ENCODE results near the gene DIS3L2. TPM values are rescaled to one million over a fixed set of nuclear protein-coding genes. Genes with fewer than 3 reads are reported as not detected.

The DIS3L2 gene
- total RNA-seq, 1 experiment from 2014 or later = 28.5 TPM

GRCh38 chr2:231987124-231987727 lies 25.7 kb downstream of the DIS3L2 start (continued):
- TF ChIP-seq, protein P1, sequence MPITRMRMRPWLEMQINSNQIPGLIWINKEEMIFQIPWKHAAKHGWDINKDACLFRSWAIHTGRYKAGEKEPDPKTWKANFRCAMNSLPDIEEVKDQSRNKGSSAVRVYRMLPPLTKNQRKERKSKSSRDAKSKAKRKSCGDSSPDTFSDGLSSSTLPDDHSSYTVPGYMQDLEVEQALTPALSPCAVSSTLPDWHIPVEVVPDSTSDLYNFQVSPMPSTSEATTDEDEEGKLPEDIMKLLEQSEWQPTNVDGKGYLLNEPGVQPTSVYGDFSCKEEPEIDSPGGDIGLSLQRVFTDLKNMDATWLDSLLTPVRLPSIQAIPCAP (CRISPR knock-in tag; IDR thresholded peaks at IDR 0.05) = no peak
- TF ChIP-seq, protein P2, sequence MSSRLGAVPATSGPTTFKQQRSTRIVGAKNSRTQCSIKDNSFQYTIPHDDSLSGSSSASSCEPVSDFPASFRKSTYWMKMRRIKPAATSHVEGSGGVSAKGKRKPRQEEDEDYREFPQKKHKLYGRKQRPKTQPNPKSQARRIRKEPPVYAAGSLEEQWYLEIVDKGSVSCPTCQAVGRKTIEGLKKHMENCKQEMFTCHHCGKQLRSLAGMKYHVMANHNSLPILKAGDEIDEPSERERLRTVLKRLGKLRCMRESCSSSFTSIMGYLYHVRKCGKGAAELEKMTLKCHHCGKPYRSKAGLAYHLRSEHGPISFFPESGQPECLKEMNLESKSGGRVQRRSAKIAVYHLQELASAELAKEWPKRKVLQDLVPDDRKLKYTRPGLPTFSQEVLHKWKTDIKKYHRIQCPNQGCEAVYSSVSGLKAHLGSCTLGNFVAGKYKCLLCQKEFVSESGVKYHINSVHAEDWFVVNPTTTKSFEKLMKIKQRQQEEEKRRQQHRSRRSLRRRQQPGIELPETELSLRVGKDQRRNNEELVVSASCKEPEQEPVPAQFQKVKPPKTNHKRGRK (CRISPR knock-in tag; IDR thresholded peaks at IDR 0.05; ENCODE audit: borderline replicate concordance) = no peak
- no peak for TF ChIP-seq EMX1 (CRISPR knock-in tag; IDR thresholded peaks at IDR 0.05)
- no peak for TF ChIP-seq CREM (CRISPR knock-in tag; IDR thresholded peaks at IDR 0.05)
- TF ChIP-seq ZBTB21 (CRISPR knock-in tag; IDR thresholded peaks at IDR 0.05; ENCODE audit: borderline replicate concordance) = no peak
- TF ChIP-seq, protein P3, sequence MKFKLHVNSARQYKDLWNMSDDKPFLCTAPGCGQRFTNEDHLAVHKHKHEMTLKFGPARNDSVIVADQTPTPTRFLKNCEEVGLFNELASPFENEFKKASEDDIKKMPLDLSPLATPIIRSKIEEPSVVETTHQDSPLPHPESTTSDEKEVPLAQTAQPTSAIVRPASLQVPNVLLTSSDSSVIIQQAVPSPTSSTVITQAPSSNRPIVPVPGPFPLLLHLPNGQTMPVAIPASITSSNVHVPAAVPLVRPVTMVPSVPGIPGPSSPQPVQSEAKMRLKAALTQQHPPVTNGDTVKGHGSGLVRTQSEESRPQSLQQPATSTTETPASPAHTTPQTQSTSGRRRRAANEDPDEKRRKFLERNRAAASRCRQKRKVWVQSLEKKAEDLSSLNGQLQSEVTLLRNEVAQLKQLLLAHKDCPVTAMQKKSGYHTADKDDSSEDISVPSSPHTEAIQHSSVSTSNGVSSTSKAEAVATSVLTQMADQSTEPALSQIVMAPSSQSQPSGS (CRISPR knock-in tag; IDR thresholded peaks at IDR 0.05; ENCODE audit: borderline replicate concordance, low read depth) = no peak
- TF ChIP-seq ZNF219 (CRISPR knock-in tag; IDR thresholded peaks at IDR 0.05; ENCODE audit: borderline replicate concordance) = no peak

GRCh38 chr2:231988179-231988866 lies 26.8 kb downstream of the DIS3L2 start:
- no peak for DNase-seq (ENCODE audit: low spot score)
- H3K4me1 Mint-ChIP-seq = peaks cover 49% of the 10 kb centered on the region

DNA sequence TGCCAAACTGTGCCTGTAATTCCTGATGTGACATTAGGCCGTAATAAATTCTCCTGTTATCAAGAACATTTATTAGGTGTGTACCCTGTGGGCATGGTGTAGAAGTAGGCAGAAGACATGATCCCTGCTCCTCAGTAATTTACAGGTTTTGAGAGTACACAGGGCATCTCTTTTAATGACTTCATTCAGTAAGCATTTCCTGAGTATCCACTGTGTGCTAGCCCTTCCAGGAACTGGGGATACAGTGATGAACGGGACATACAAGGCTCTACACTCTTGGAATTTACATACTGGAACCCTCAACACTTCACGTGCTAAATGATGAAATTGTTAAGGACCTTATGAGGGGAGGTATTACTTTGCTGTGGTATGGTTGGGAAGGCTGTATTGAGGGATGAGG lies 30.2 kb downstream of the DIS3L2 start:
- Mint-ChIP-seq H3K9me3 (no peaks in the 10 kb centered on the region), H3K27ac (no peak overlapping the region), H3K4me1 (peaks cover 39% of the 10 kb centered on the region), H3K27me3 (ENCODE audit: low read depth) (no peaks in the 10 kb centered on the region), H3K36me3 (no peaks in the 10 kb centered on the region), H3K4me3 (no peak overlapping the region)
- CTCF ChIA-PET = no interaction called here
- ATAC-seq (no peak), DNase-seq (ENCODE audit: low spot score) (no peak)
- POLR2A ChIA-PET = no interaction called here
- TF ChIP-seq ZNF232 (CRISPR knock-in tag; IDR thresholded peaks at IDR 0.05) (no peak), ZNF263 (CRISPR knock-in tag; IDR thresholded peaks at IDR 0.05; ENCODE audit: low read depth) (no peak), ERG (CRISPR knock-in tag; IDR thresholded peaks at IDR 0.05) (no peak), PRRX2 (CRISPR knock-in tag; IDR thresholded peaks at IDR 0.05) (no peak), NFATC4 (CRISPR knock-in tag; IDR thresholded peaks at IDR 0.05) (no peak), JAZF1 (CRISPR knock-in tag; IDR thresholded peaks at IDR 0.05) (no peak), EMX1 (CRISPR knock-in tag; IDR thresholded peaks at IDR 0.05) (no peak), TCF7 (CRISPR knock-in tag; IDR thresholded peaks at IDR 0.05; ENCODE audit: low read depth) (no peak), TEAD4 (CRISPR knock-in tag; IDR thresholded peaks at IDR 0.05) (no peak), NFYB (CRISPR knock-in tag; conservative IDR thresholded peaks at IDR 0.05; ENCODE audit: low read depth) (no peak)
- TF ChIP-seq, protein P4, sequence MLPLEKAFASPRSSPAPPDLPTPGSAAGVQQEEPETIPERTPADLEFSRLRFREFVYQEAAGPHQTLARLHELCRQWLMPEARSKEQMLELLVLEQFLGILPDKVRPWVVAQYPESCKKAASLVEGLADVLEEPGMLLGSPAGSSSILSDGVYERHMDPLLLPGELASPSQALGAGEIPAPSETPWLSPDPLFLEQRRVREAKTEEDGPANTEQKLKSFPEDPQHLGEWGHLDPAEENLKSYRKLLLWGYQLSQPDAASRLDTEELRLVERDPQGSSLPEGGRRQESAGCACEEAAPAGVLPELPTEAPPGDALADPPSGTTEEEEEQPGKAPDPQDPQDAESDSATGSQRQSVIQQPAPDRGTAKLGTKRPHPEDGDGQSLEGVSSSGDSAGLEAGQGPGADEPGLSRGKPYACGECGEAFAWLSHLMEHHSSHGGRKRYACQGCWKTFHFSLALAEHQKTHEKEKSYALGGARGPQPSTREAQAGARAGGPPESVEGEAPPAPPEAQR (CRISPR knock-in tag; IDR thresholded peaks at IDR 0.05) = no peak

More at GRCh38 chr2:231988179-231988866, 26.8 kb downstream of the DIS3L2 start:
- 0 out of 2 replicates have a peak, but pooled peaks cover 4% of the 10 kb centered on the region for H3K9me3 Mint-ChIP-seq
- H3K27me3 Mint-ChIP-seq (ENCODE audit: low read depth) = no peaks in the 10 kb centered on the region
- no peaks in the 10 kb centered on the region for H3K36me3 Mint-ChIP-seq
- ChIA-PET CTCF (interaction anchor here (0.6 to 0.9 kb wide), 2 partner anchors 86 to 338 kb away, joined by 3 read pairs; no protein-coding TSS in a partner anchor), POLR2A (no interaction called here)
- no peak overlapping the region for H3K4me3 Mint-ChIP-seq
- no peak for ATAC-seq
- TF ChIP-seq HMGA2 (CRISPR knock-in tag; IDR thresholded peaks at IDR 0.05) (no peak), SMAD3 (CRISPR knock-in tag; IDR thresholded peaks at IDR 0.05; ENCODE audit: borderline replicate concordance) (no peak), FOXP1 (CRISPR knock-in tag; IDR thresholded peaks at IDR 0.05; ENCODE audit: borderline replicate concordance) (no peak), NR1H2 (CRISPR knock-in tag; IDR thresholded peaks at IDR 0.05) (no peak), E2F4 (CRISPR knock-in tag; IDR thresholded peaks at IDR 0.05; ENCODE audit: borderline replicate concordance, low read depth) (no peak), MXD4 (CRISPR knock-in tag; IDR thresholded peaks at IDR 0.05; ENCODE audit: borderline replicate concordance) (no peak), ATF1 (CRISPR knock-in tag; IDR thresholded peaks at IDR 0.05) (no peak)
- TF ChIP-seq, protein P3 (CRISPR knock-in tag; IDR thresholded peaks at IDR 0.05; ENCODE audit: borderline replicate concordance, low read depth) = no peak
- peak overlapping the region; percentile 3; the same call in 1 of the 2 replicates for H3K27ac Mint-ChIP-seq

Measured in WTC11 (cell line).